HL-60 (cell line): ENCODE results near the gene SART1.

Experiments
- DNase-seq, 2 experiments: peaks; one replicate each; pipeline ENCODE4 v3.0.0-alpha.2; 2010 to 2020; ENCODE audit warnings: low read depth in 1 of 2, low spot score in 1 of 2
- H3K27ac ChIP-seq: fragments of 250-450 bp; sonication (Bioruptor Pico); replicated peaks from 2 replicates; pipeline ENCODE4 v1.5.1; 2020; ENCODE audit warnings: mild to moderate bottlenecking, moderate library complexity
- H3K27me3 ChIP-seq: fragments of 250-450 bp; sonication (Bioruptor Pico); 2 replicates; pipeline ENCODE4 v1.5.1; 2021; ENCODE audit warnings: mild to moderate bottlenecking, moderate library complexity; ENCODE audit not compliant: insufficient read depth, poor library complexity, severe bottlenecking
- H3K4me3 ChIP-seq: replicated peaks from 2 replicates; pipeline ENCODE4 v1.5.1; 2011; ENCODE audit warnings: mild to moderate bottlenecking, control low read depth, low read length; ENCODE audit not compliant: insufficient read depth
- CTCF ChIP-seq: IDR thresholded peaks from one replicate; pipeline ENCODE4 v1.5.1; 2011; ENCODE audit warnings: low read length, control low read depth, inconsistent platforms; ENCODE audit not compliant: insufficient read depth
- GABPA ChIP-seq: IDR thresholded peaks from 2 replicates; pipeline ENCODE4 v1.6.1; 2012; ENCODE audit warnings: low read depth
- POLR2AphosphoS5 ChIP-seq: IDR thresholded peaks from 2 replicates; pipeline ENCODE4 v1.6.1; 2012; ENCODE audit warnings: low read depth
- REST ChIP-seq: IDR thresholded peaks from 2 replicates; pipeline ENCODE4 v1.6.1; 2012; ENCODE audit warnings: low read depth; ENCODE audit not compliant: insufficient replicate concordance
- SPI1 ChIP-seq: IDR thresholded peaks from 2 replicates; pipeline ENCODE4 v1.6.1; 2012; ENCODE audit warnings: low read depth, mild to moderate bottlenecking, borderline replicate concordance

The SART1 gene

GRCh38 chr11:66016793-66017177 lies 55.3 kb downstream of the SART1 start:
- DNase-seq = no peak
- Histone ChIP-seq H3K27ac (no peak overlapping the region), H3K4me3 (no peak overlapping the region), H3K27me3 (peaks cover 5% of the 10 kb centered on the region)
- TF ChIP-seq SPI1 = no peak
- TF ChIP-seq GABPA = no peak
- TF ChIP-seq POLR2AphosphoS5 = no peak
- no peak for TF ChIP-seq CTCF
- TF ChIP-seq REST = no peak

GRCh38 chr11:66017321-66017720 lies 55.8 kb downstream of the SART1 start:
- Histone ChIP-seq H3K27ac (no peak overlapping the region), H3K4me3 (no peak overlapping the region), H3K27me3 (peaks cover under 1% of the 10 kb centered on the region)
- no peak for DNase-seq
- no peak for TF ChIP-seq POLR2AphosphoS5
- no peak for TF ChIP-seq GABPA
- TF ChIP-seq SPI1 = no peak
- no peak for TF ChIP-seq CTCF

GRCh38 chr11:66020212-66020611 lies 58.7 kb downstream of the SART1 start:
- no peak for DNase-seq
- no peak for TF ChIP-seq CTCF
- no peak for TF ChIP-seq POLR2AphosphoS5
- TF ChIP-seq SPI1 = no peak
- TF ChIP-seq GABPA = no peak
- TF ChIP-seq REST = no peak
- Histone ChIP-seq H3K27me3 (peaks cover 5% of the 10 kb centered on the region), H3K4me3 (no peak overlapping the region), H3K27ac (no peak overlapping the region)

- peak in 1 of 2 experiments; percentile 67 for DNase-seq
- H3K27ac ChIP-seq = no peak overlapping the region
- TF ChIP-seq CTCF (no peak), POLR2AphosphoS5 (no peak), REST (no peak), SPI1 (no peak)
- no peak overlapping the region for H3K4me3 ChIP-seq
- H3K27me3 ChIP-seq = peaks cover 5% of the 10 kb centered on the region
These were observed 59.3 kb downstream of the SART1 start for GRCh38 chr11:66020618-66021357.
